NCI-H1092 (cell line): ENCODE data around the gene RARS1.

Experiments used
- DNase-seq: peaks from one replicate; lab custom pipeline; 2025; lab: John Stamatoyannopoulos, UW

The RARS1 gene

DNA sequence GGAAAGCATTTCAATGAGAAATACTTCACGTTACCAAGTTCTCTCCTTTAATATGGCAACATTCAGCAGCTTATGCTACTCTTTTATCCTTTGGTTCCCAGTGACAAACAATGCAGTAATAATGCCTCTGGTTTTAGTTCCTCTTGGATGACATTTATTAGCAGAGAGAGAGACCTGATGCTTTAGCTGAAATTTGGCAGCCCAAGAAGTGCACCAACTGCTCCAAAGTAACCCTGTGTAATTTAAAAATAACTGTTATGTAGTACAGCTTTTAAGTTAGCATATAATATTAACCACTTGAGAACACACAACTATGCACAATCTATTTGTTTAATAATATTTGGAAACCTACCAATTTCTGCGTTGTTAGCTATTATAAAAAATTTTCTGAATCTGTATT is 71.1 kb downstream of the RARS1 start:
- DNase-seq, result no peak

DNA sequence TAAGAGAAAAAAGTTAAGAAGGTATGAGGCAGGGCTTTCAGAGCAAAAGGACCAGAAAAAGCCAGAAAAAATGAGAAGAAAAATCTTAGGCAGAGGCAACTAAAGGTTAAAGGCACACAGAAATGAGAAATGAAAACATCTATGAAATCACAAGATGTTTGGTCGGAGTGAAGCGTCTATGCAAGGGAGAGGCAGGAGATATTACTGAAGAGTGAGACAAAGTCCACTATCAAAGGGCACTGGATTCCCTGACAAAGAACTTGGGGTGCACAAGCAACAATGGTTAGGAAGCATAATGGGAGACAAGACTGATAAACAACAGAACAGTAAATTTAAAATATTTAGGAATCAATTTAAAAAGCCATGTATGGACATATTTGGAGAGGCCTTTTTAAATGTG is 76.0 kb downstream of the RARS1 start:
- no peak for DNase-seq

DNA sequence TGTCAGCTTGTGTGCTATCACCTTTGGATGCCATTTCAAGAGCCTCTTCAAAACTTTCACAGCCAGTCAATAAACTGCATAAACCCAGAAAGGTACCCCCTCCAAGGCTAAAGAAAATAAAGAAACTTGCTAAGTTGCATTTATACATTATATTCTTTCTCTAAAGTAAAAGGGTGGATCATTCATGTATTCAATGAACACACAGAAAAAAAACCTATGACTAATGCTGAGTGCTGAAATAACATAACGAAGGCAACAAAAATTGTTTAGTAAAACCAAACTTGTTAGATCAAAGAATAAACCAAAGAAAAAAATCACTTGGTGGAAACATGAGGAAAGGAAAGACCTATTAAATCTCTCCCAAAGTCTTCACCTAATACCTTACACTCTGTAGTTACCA is 77.7 kb downstream of the RARS1 start:
- no peak for DNase-seq

DNA sequence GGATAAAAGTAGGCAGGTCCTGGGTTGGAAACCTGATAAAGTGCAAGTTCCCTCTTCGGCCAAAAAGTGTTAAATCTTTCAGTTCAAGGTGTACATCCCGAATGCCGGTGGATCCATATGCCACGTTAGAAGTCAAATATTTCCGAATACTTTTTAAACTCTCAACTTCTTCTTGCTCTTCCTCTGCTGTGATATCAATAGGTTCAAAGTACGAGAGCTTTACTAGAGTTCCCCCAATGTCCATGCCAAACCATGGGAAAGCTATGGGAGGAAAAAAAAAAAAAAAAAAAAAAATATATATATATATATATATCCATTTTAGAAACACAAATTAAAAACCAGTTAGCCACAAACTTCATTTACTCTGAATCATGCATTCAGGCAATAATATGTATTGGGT is 82.5 kb downstream of the RARS1 start:
- DNase-seq, result no peak
